HL-60 (cell line): ENCODE results near the gene TNFRSF9.

ENCODE experiments used
- DNase-seq, 2 experiments: peaks; one replicate each; pipeline ENCODE4 v3.0.0-alpha.2; 2010 to 2020; ENCODE audit warnings: low read depth in 1 of 2, low spot score in 1 of 2
- H3K27ac ChIP-seq: fragments of 250-450 bp; sonication (Bioruptor Pico); replicated peaks from 2 replicates; pipeline ENCODE4 v1.5.1; 2020; ENCODE audit warnings: mild to moderate bottlenecking, moderate library complexity
- H3K27me3 ChIP-seq: fragments of 250-450 bp; sonication (Bioruptor Pico); 2 replicates; pipeline ENCODE4 v1.5.1; 2021; ENCODE audit warnings: mild to moderate bottlenecking, moderate library complexity; ENCODE audit not compliant: insufficient read depth, poor library complexity, severe bottlenecking
- H3K4me3 ChIP-seq: replicated peaks from 2 replicates; pipeline ENCODE4 v1.5.1; 2011; ENCODE audit warnings: mild to moderate bottlenecking, control low read depth, low read length; ENCODE audit not compliant: insufficient read depth
- CTCF ChIP-seq: IDR thresholded peaks from one replicate; pipeline ENCODE4 v1.5.1; 2011; ENCODE audit warnings: low read length, control low read depth, inconsistent platforms; ENCODE audit not compliant: insufficient read depth
- GABPA ChIP-seq: IDR thresholded peaks from 2 replicates; pipeline ENCODE4 v1.6.1; 2012; ENCODE audit warnings: low read depth
- POLR2AphosphoS5 ChIP-seq: IDR thresholded peaks from 2 replicates; pipeline ENCODE4 v1.6.1; 2012; ENCODE audit warnings: low read depth
- REST ChIP-seq: IDR thresholded peaks from 2 replicates; pipeline ENCODE4 v1.6.1; 2012; ENCODE audit warnings: low read depth; ENCODE audit not compliant: insufficient replicate concordance
- SPI1 ChIP-seq: IDR thresholded peaks from 2 replicates; pipeline ENCODE4 v1.6.1; 2012; ENCODE audit warnings: low read depth, mild to moderate bottlenecking, borderline replicate concordance

Gene TNFRSF9

GRCh38 chr1:7869136-7869920 lies 71.3 kb downstream of the TNFRSF9 start:
- no peak for DNase-seq
- H3K27me3 ChIP-seq = no peaks in the 10 kb centered on the region
- H3K27ac ChIP-seq = no peak overlapping the region
- no peak for TF ChIP-seq REST
- H3K4me3 ChIP-seq = no peak overlapping the region

GRCh38 chr1:7868070-7868780 lies 72.4 kb downstream of the TNFRSF9 start:
- Histone ChIP-seq H3K27me3 (no peaks in the 10 kb centered on the region), H3K27ac (no peak overlapping the region)

GRCh38 chr1:7865978-7866377 lies 74.7 kb downstream of the TNFRSF9 start:
- Histone ChIP-seq H3K27ac (no peak overlapping the region), H3K27me3 (no peaks in the 10 kb centered on the region), H3K4me3 (no peak overlapping the region)
- TF ChIP-seq GABPA (no peak), POLR2AphosphoS5 (no peak), CTCF (no peak), SPI1 (no peak), REST (no peak)
- no peak for DNase-seq

More at GRCh38 chr1:7868070-7868780, 72.4 kb downstream of the TNFRSF9 start:
- no peak for DNase-seq
- no peak overlapping the region for H3K4me3 ChIP-seq
- TF ChIP-seq POLR2AphosphoS5 = no peak
- TF ChIP-seq SPI1 = no peak
- TF ChIP-seq GABPA = no peak
- TF ChIP-seq REST = no peak
- no peak for TF ChIP-seq CTCF
